PC-9 (cell line): ENCODE results near the gene ENO1. TPM values are rescaled to one million over a fixed set of nuclear protein-coding genes. Genes with fewer than 3 reads are reported as not detected.

Experiments
- Bru-seq: library from RNA; stranded (reverse); fragments of 400-500 nt; gene quantifications from one replicate; lab custom pipeline; 2021; lab: Mats Ljungman, UMichigan
- BruChase-seq, 2 experiments: library from RNA; stranded (reverse); fragments of 400-500 nt; gene quantifications; one replicate each; lab custom pipeline; 2021; lab: Mats Ljungman, UMichigan
- BruUV-seq: library from RNA; stranded (reverse); fragments of 400-500 nt; replicated peaks from 2 replicates; lab custom pipeline; 2021; lab: Mats Ljungman, UMichigan
- CTCF ChIA-PET: fragments of 300-600 bp; sonication (Branson Sonifier 250); formaldehyde crosslinking; loops from one replicate; lab custom pipeline; 2022; ENCODE audit warnings: antibody characterized with exemption; lab: Charles Lee
- POLR2A ChIA-PET: fragments of 300-600 bp; sonication (Branson Sonifier 250); formaldehyde crosslinking; loops from one replicate; lab custom pipeline; 2022; ENCODE audit warnings: antibody characterized with exemption; ENCODE audit not compliant: unreplicated experiment; lab: Charles Lee
- DNase-seq, 2 experiments: peaks; one replicate each; pipeline versions ENCODE4 v3.0.0 to v3.0.0-alpha.2; 2015 to 2022; ENCODE audit warnings: mixed read lengths in 1 of 2
- H2AFZ ChIP-seq: fragments of 200-600 bp; sonication (generic); 2 replicates; pipeline ENCODE4 v1.8.1; 2017; ENCODE audit warnings: antibody characterized with exemption
- H3F3A ChIP-seq: fragments of 200-600 bp; sonication (generic); 2 replicates; pipeline ENCODE4 v1.8.1; 2017; ENCODE audit warnings: antibody characterized with exemption, mild to moderate bottlenecking, low read depth; ENCODE audit not compliant: insufficient read depth
- H3K27ac ChIP-seq: fragments of 200-600 bp; sonication (generic); 2 replicates; pipeline ENCODE4 v1.6.1; 2016; ENCODE audit warnings: mixed run types
- H3K27me3 ChIP-seq: fragments of 200-600 bp; sonication (generic); 2 replicates; pipeline ENCODE4 v1.6.1; 2016; ENCODE audit warnings: low read depth, mixed run types; ENCODE audit not compliant: insufficient read depth
- H3K36me3 ChIP-seq: fragments of 200-600 bp; sonication (generic); 2 replicates; pipeline ENCODE4 v1.6.1; 2016; ENCODE audit warnings: low read depth, mixed run types
- H3K4me1 ChIP-seq: fragments of 200-600 bp; sonication (generic); replicated peaks from 2 replicates; pipeline ENCODE4 v1.6.1; 2016; ENCODE audit warnings: mixed run types; ENCODE audit not compliant: insufficient read depth
- H3K4me2 ChIP-seq: fragments of 200-600 bp; sonication (generic); 2 replicates; pipeline ENCODE4 v1.6.1; 2017; ENCODE audit warnings: mixed run types
- H3K4me3 ChIP-seq: fragments of 200-600 bp; sonication (generic); 2 replicates; pipeline ENCODE4 v1.6.1; 2016; ENCODE audit warnings: mixed run types
- H3K79me2 ChIP-seq: fragments of 200-600 bp; sonication (generic); 2 replicates; pipeline ENCODE4 v1.6.1; 2017; ENCODE audit warnings: low read depth, mixed run types
- H3K9me2 ChIP-seq: fragments of 200-600 bp; sonication (generic); 2 replicates; pipeline ENCODE4 v1.8.1; 2017; ENCODE audit warnings: mild to moderate bottlenecking; ENCODE audit not compliant: insufficient read depth
- H3K9me3 ChIP-seq: fragments of 200-600 bp; sonication (generic); 2 replicates; pipeline ENCODE4 v1.8.1; 2016; ENCODE audit warnings: low read depth; ENCODE audit not compliant: insufficient read depth
- H4K20me1 ChIP-seq: fragments of 200-600 bp; sonication (generic); 2 replicates; pipeline ENCODE4 v1.8.1; 2017; ENCODE audit not compliant: insufficient read depth
- EZH2 ChIP-seq: fragments of 200-600 bp; sonication (generic); IDR thresholded peaks from 2 replicates; pipeline ENCODE4 v1.8.0; 2017; ENCODE audit warnings: antibody characterized with exemption, low read depth
- intact Hi-C: fragments of 100-400 bp; cut with micrococcal nuclease; formaldehyde crosslinking; loops from one replicate; pipeline ENCODE4 v1.10.0; 2022; ENCODE audit not compliant: unreplicated experiment
- long read RNA-seq: library from polyadenylated mRNA; stranded (forward); transcript quantifications from one replicate; pipeline ENCODE4 v2.0.0, GENCODE V29; 2022
- total RNA-seq: library from RNA; stranded (reverse); gene quantifications from 2 replicates; pipeline ENCODE4 v1.2.3, GENCODE V29; 2021
- TF ChIP-seq, protein P1 (sequence below): fragments of 200-600 bp; sonication (generic); conservative IDR thresholded peaks from 2 replicates; pipeline ENCODE4 v1.6.1; 2017; ENCODE audit warnings: mixed run types, antibody characterized with exemption, mild to moderate bottlenecking, moderate library complexity

The ENO1 gene
- 1,401 and 1,902 TPM in 2 replicates for total RNA-seq
- Bru-seq, nascent RNA: percentile 99 among the genes with signal in this experiment
- percentile 98 among the genes with signal in this experiment for BruChase-seq, experiment 1, labeled RNA remaining after a 2-hour chase
- BruChase-seq, experiment 2, labeled RNA remaining after a 6-hour chase: percentile 100 among the genes with signal in this experiment
- long read RNA-seq, transcript ENO1-203 (9 exons, 2,548 nt): minor isoform, 12 of 4,593 reads
- long read RNA-seq, transcript ENO1-201 (12 exons, 1,781 nt): major isoform, 4,328 of 4,593 reads
- long read RNA-seq, partial matches to known transcripts: 139 of 4,593 reads
- long read RNA-seq, other reads (novel, unspliced or antisense): 113 of 4,593 reads

DNA sequence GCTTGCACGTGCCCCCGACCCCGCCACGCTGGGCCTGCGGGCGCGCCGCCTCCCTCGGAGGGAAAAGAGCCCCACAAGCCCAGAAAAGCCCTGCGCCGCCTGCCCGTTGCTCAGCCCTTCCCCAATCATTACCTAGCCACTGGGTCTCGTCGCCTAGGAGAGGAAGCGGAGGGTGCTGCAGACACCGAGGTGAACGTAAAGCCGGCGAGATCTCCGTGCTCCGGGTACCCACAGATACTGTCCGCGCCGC lies at the start of gene ENO1:
Gene ENO1 (minus strand): TSS at position 239 of the 250 bp plus-strand sequence. CDS start 3,778 bp downstream, outside the sequence.
- Histone ChIP-seq H3F3A (peaks cover 67% of the 10 kb centered on the region), H2AFZ (peak within 1 kb of the TSS; percentile 74), H3K27ac (peak within 1 kb of the TSS; percentile 96), H3K27me3 (no peaks in the 10 kb centered on the region), H3K4me2 (peak within 1 kb of the TSS; percentile 85), H3K4me1 (peaks cover 43% of the 10 kb centered on the region), H3K36me3 (peaks cover 27% of the 10 kb centered on the region), H3K9me2 (no peaks in the 10 kb centered on the region), H4K20me1 (peaks cover 38% of the 10 kb centered on the region), H3K9me3 (no peaks in the 10 kb centered on the region), H3K79me2 (peaks cover 46% of the 10 kb centered on the region), H3K4me3 (peak within 1 kb of the TSS; percentile 91)
- intact Hi-C loops: no loop called here
- ChIA-PET CTCF (interaction anchor here (0.6 kb wide), 1 partner anchor 15 kb away, joined by 6 read pairs; no protein-coding TSS in a partner anchor), POLR2A (interaction anchor here (0.6 to 0.7 kb wide), 2 partner anchors 62 to 1901 kb away, joined by 3 read pairs; no protein-coding TSS in a partner anchor)
- no TSS peak for BruUV-seq
- no peak for TF ChIP-seq EZH2
- TF ChIP-seq, protein P1, sequence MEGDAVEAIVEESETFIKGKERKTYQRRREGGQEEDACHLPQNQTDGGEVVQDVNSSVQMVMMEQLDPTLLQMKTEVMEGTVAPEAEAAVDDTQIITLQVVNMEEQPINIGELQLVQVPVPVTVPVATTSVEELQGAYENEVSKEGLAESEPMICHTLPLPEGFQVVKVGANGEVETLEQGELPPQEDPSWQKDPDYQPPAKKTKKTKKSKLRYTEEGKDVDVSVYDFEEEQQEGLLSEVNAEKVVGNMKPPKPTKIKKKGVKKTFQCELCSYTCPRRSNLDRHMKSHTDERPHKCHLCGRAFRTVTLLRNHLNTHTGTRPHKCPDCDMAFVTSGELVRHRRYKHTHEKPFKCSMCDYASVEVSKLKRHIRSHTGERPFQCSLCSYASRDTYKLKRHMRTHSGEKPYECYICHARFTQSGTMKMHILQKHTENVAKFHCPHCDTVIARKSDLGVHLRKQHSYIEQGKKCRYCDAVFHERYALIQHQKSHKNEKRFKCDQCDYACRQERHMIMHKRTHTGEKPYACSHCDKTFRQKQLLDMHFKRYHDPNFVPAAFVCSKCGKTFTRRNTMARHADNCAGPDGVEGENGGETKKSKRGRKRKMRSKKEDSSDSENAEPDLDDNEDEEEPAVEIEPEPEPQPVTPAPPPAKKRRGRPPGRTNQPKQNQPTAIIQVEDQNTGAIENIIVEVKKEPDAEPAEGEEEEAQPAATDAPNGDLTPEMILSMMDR: no peak
- DNase-seq: no peak

DNA sequence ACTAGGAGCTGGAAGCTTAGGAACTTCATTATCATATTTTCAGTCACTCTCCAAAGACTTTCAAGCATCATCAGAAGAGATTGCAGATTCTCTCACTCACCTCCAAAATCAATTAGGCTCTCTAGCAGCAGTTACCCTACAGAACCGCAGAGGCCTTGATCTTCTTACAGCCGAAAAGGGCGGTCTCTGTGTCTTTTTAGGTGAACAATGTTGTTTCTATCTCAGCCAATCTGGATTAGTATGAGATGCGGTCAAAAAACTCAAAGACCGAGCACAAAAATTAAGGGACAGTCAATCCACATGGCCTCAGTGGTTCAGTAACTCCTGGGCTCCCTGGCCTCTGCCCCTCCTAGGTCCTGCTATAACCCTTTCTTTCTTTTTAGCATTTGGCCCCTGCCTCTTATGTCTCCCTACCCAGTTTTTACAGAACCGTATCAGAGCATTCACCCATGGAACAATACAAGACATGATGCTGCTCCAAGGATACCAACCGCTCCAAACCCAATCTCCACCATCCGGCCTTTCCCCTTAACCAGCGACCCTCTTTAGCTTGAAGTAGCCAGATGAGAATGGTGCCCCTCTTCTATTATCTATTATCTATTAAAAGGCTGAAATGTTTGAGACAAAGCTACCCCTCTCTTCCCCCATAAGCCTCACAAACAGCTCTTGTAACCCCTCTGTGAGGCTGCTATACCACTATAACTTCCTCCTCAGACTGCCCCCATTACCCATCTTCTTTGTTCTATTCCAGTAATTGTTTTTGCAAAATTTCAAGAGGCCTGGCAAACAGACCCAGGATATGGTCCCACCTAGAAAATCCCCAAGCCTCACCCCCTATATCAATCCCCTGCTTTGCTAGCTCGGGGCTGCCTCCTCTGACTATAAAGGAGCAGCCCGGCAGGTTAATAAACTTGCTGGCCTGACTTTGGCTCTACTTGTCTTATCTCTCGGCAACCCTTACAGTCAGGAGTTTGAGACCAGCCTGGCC lies 48.5 kb upstream of the ENO1 start:
- no peak overlapping the region for H3K27ac ChIP-seq
- no peak overlapping the region for H3K4me2 ChIP-seq
- no peak for DNase-seq
- no peaks in the 10 kb centered on the region; the same call in 1 of the 2 replicates for H3K27me3 ChIP-seq
- BruUV-seq: no TSS peak
- CTCF ChIA-PET: no interaction called here
- no peak for TF ChIP-seq EZH2
- TF ChIP-seq, protein P1: no peak
- no peaks in the 10 kb centered on the region for H3K9me3 ChIP-seq
- no peaks in the 10 kb centered on the region for H3K36me3 ChIP-seq
- POLR2A ChIA-PET: no interaction called here
- no peak overlapping the region for H3K4me3 ChIP-seq
- no peak overlapping the region for H2AFZ ChIP-seq
- no peaks in the 10 kb centered on the region for H3K9me2 ChIP-seq
- no peaks in the 10 kb centered on the region for H4K20me1 ChIP-seq
- no peaks in the 10 kb centered on the region for H3K79me2 ChIP-seq
- H3K4me1 ChIP-seq: no peaks in the 10 kb centered on the region
- H3F3A ChIP-seq: no peaks in the 10 kb centered on the region
- intact Hi-C loops: no loop called here

DNA sequence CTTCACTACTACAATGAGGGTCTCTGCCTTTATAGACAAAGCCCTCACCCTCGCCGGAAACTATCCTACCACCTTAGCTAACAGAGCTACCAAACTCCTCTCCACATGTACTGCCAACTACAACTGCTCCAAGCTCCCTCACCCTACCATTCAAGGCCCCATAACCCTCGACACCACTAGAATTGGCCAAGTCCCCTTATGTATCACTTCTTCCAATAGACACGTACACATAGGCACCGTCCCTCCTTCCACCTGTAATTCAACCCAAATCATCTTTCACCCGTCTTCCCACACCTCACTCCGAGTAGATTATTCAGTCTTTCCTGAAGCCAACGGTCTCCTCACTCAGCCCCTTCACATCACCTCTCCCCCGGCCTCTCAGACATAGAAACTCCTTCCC lies 47.5 kb upstream of the ENO1 start:
- Histone ChIP-seq H3K27ac (no peak overlapping the region), H3K36me3 (no peaks in the 10 kb centered on the region), H3F3A (no peaks in the 10 kb centered on the region), H3K27me3 (no peaks in the 10 kb centered on the region; the same call in 1 of the 2 replicates), H3K9me3 (no peaks in the 10 kb centered on the region), H3K79me2 (no peaks in the 10 kb centered on the region), H3K4me1 (no peaks in the 10 kb centered on the region), H3K4me2 (no peak overlapping the region), H4K20me1 (no peaks in the 10 kb centered on the region), H2AFZ (no peak overlapping the region), H3K4me3 (no peak overlapping the region), H3K9me2 (no peaks in the 10 kb centered on the region)
- no peak for DNase-seq
- POLR2A ChIA-PET: no interaction called here
- TF ChIP-seq, protein P1: no peak
- TF ChIP-seq EZH2: no peak
- intact Hi-C loops: no loop called here
- BruUV-seq: no TSS peak
- CTCF ChIA-PET: no interaction called here
